HL-60/S4 (cell line): ENCODE data around the gene LINGO4.

ENCODE experiments used
- in situ Hi-C: fragments of 300-500 bp; cut with MboI; formaldehyde crosslinking; loops from 2 replicates; pipeline ENCODE4 v1.14.3; 2022; ENCODE audit warnings: low sequenced_read_pairs

LINGO4 gene

DNA sequence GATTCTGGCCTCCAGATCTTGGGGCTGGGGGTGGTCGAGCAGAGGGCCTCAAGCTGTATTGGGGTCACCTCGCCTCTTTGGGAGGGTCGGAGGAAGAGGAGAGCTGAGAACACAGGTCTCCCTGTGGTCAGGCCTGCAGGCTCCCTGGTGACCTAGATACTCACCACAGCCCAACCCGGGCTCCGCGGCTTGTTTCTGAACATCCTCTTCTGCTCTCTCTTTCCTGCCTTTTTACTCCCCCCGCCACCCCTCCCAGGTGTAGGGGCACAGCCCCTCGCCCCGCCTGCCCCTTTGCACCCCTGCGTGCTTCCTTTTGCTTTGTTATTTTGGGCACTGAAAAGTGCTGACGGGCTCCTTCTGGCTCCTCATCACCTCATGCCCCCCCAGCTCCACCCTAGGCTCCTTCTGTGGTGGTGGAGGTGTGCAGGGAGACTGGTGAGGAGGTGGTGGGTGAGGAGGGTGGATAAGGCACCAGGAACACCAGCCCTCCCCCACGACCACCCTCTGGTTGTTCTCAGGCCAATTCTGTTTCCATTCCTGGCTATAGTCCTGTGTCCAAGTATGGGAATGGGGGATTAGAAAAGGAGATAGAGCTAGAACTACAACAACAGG lies 10.6 kb upstream of the LINGO4 start:
- in situ Hi-C loops, result no loop called here

GRCh38 chr1:151814971-151815545 lies 9.8 kb upstream of the LINGO4 start:
- in situ Hi-C loops, result no loop called here

DNA sequence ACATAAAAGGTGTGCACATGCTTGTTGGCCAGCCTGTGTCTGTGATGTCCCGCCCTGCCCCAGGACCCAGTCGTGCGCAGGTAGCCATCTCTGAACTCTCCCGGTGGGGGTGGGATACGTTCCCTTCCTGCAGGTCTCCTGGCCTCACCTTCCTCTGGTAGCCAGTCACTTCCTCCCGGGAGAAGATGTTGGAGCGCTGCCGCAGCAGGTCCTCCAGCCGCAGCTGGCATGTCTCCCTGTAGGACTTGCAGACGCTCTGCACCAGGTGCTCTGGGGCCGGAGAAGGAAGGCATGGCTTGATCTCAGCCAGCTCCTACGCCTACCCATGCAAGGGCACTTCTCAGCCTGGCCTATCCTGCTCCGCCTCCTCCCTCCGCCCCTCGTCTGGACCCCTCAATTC lies 9.2 kb upstream of the LINGO4 start:
- in situ Hi-C loops, result no loop called here

DNA sequence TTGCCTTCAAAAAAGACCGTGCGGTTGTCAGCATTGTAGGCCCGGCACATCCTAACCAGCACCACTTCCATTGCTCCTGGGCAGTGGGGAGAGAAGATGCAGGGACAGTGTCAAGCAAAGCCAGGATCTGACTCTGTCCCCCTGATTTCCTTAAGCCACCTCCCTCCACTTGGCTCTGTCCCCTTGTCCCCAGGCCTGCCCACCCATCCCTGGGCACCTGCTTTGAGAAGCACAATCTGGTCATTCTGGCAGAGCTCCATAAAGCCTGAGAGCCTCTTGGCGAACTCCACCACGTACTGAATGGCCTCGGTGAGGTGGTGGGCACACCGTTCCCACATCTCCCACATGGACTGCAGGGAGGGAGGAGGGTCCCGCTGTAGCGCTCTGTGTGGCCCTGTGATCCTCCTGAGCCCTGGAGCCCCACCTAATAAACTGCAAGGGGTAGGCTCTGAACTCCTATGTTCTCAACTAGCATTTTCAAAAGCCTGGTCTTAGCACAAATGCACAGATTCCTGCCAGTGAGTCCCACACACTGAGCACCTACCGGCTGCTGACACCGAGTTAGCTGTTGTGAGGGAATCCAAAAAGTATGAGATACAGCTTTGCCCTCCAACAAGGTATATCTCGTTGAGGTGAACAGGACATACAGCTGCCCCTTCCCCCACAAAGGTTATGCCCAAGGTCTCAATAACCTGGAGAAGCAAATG lies 8.2 kb upstream of the LINGO4 start:
- in situ Hi-C loops, result no loop called here

DNA sequence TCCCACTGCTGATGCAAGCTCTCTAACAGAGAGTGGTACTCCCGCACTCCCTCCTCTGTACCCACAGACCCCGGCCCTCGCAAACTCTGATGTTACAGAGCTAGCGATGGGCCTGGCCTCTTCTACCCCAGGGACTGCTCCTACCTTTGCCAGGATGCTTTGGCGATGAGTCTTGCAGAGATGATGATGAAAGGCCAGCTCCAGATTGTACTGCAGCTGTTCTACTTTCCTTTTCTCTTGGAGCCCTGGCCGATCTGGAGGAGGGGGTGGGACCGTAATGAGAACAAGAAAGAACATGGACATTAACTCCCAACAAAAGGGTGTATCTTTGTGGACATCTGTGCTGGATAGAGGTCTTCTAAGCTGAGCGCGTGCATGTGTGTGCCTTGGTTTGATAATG lies 6.0 kb upstream of the LINGO4 start:
- in situ Hi-C loops, result no loop called here

DNA sequence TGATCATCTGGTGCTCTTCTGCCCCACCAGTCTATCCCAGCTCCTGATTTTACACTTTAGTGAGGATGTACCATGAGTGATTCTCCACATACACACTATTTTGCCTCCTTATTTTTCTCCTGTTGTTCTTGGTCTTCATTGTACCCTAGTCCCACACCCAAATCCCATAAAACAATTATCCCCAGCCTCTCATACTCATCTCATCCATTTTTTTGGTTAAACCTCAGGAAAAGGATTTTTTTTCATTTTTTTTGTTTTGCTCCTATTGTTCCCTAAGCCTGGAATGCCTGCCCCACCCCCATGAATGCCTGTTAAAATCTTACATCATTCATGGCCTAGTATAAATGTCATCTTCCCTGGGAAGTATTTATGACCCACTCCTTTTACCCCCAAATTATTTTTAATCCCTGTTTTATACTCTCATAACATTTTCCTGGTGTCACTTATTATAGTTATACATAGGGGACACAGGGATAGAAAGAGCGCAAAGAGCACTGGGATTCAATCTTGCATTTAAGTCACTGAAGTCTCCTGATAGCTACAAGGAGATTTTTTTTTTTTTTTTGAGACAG lies 4.9 kb upstream of the LINGO4 start:
- in situ Hi-C loops, result no loop called here

DNA sequence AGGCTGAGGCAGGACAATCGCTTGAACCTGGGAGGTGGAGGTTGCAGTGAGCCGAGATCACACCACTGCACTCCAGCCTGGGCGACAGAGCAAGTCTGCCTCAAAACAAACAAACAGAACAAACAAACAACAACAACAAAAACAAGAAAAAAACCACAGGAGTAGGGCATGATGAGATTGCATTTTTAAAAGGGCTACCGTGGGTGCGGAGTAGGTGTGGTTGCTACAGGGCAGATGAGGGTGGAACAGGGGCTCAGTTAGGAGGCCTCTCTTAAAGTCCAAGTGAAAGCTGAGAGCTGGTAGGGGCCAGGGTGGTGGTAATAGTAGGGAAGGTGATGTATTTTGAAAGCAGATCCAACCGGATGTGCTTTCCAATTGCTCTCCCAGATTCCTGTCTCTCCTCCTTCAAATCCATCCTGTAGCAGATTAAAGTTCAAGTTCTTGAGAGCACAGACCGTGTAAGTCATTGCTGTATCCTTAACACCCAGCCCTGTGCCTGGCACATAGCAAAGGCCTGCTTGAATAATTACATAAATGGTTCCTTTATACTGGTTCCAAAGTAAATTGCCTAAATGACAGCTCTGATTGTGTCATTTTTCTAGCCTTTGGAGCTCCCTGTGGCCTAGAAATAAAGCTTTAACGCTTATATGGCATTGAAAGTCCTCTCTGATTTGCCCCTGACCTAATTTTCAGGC lies 4.2 kb upstream of the LINGO4 start:
- in situ Hi-C loops, result no loop called here

- in situ Hi-C loops, result no loop called here
Observed at GRCh38 chr1:151807766-151808165, 2.5 kb upstream of the LINGO4 start.

- in situ Hi-C loops, result no loop called here
Observed at GRCh38 chr1:151807131-151807530, 1.9 kb upstream of the LINGO4 start.

DNA sequence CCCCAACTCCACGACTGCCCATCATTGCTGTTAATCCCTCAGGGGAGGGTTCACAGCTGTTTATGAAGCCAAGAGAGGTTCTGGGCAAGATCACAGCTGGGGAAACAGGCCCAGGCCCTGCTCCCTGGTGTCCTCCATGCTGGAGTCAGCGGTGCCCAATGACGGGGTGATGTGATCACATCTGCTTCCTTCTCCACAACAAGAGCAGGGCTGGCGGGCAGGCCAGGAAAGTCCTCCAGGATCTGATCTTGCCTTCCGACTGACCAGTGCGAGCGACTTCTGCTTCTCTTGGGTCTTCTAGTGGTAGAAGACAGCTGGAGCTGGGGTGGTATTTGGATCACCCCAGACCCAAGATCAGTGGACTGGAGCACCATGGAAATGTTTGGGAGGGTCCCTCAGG lies 951 bp upstream of the LINGO4 start:
- in situ Hi-C loops, result no loop called here

- in situ Hi-C loops, result no loop called here
Observed at GRCh38 chr1:151803915-151804314, 1.3 kb downstream of the LINGO4 start.

GRCh38 chr1:151803164-151803563 lies 2.1 kb downstream of the LINGO4 start:
- in situ Hi-C loops, result no loop called here

- in situ Hi-C loops, result no loop called here
Observed at GRCh38 chr1:151802372-151802771, 2.8 kb downstream of the LINGO4 start.

DNA sequence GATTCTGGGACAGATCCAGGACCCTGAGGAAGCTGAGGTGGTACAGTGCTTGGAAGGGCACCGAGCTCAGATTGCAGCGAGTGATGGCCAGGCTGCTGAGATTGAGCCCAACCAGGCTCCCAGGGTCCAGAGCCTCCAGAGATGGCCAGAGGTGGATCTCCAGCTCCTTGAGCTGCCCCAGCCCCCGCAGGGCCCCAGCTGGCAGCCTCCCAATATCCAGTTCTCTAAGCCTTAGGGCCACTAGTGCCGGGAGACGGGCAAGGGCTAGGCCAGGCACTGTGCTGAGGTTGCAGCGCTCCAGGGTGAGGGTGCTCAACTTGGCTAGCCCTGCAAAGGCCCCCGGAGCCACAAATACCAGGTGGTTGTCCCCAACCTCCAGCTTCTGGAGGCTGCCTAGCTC lies 3.4 kb downstream of the LINGO4 start:
- in situ Hi-C loops, result no loop called here

DNA sequence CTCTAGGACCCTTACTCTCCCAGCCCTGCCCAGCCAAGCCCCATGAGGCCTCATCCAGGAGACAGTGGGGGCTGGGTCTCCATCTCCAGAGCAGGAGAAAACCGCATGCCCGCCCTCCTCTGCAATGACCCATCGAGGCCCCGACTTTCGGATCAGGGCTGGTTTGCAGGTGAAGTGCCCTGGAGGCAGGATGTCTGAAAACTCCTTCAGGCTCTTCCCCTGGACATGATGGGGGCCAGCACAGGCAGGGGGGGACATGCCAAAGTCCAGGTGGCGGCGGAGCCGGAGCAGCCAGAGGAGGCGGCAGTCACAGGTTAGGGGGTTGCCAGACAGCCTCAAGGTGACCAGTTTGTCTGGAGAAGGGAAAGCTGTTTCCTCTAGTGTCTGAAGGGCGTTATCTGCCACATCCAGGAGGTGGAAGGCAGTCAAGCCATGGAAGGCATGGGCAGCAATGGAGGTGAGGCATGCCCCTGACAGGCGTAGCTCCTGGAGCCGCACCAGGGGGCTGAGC lies 3.9 kb downstream of the LINGO4 start:
- in situ Hi-C loops, result no loop called here

DNA sequence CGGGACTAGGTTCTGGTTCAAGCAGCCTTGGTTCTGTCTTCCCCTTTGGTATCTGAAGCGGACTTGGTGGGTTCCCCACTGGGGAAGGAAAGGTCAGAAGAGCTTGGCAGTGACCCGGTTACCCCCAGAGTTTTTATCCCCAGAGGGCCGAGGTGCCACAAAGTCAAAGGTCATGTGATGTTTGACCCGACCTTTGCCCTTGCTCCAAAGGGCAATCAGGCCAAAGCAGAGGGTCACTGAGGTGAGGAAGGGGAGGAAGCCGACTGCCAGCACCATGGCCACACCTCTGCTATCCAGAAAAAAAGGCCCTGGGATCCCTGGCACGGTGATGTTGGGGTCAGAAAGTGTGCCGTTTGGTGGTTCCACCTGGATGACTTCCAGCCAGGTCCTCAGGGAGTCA lies 4.4 kb downstream of the LINGO4 start:
- in situ Hi-C loops, result no loop called here

DNA sequence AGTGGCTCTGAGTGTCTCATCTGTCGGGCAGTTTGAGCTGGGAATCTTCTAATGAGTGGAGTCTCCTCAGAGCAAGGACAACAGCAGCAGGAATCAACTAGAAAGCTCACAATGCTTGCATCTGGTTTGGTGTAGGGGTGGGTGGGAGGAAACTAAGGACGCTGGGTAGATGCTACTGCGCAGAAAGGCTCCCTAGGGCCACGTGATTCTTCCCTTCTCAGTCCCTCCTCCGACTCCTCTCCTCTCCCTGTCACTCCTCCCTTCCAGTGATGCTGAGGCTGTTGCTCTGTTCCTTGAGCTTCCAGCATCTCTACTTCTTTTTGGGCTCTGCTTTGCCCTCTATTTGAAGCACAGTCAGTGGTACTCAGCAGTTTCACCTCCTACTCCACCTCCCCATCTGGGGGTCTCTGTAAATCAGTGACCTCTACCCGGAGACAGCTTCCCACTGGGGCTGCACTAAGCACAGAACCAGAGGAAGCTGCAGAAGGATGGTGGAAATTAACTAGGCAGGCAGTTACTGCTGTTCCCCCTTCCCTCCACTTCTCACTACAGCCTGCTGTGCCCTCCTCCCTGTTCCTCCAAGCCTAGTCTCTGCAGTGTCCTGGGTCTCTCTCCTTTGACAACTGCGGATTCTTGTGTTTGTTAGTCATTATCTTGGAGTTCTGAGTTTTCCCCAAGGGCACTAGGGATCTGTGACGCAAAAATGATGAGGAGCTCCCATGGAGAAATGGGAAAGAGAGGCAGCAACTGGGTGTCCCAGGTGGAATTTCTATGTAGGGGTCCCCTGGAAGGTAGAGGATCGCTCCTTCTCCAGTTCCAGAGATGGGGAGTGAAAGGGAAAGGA lies 5.8 kb downstream of the LINGO4 start:
- in situ Hi-C loops, result no loop called here

- in situ Hi-C loops, result no loop called here
Observed at GRCh38 chr1:151798571-151798970, 6.6 kb downstream of the LINGO4 start.

GRCh38 chr1:151790940-151791651 lies 14.1 kb downstream of the LINGO4 start:
- in situ Hi-C loops, result no loop called here
